Lung (tissue), 4 donors: Measurements from ENCODE around the gene SLC17A4. TPM values are rescaled to one million over a fixed set of nuclear protein-coding genes. Genes with fewer than 3 reads are reported as not detected.

Source experiments
- polyA plus RNA-seq, 2 donors: library from polyadenylated mRNA; stranded (reverse); fragments of 200-250 nt; gene quantifications; one replicate each; pipeline ENCODE4 v1.2.1, GENCODE V29; 2013
- total RNA-seq, 2 donors: library from RNA; depleted of rRNA in 1 of 2; stranded (reverse); fragments of >200 nt in 1 of 2; gene quantifications; one replicate each; pipeline ENCODE4 v1.2.1, GENCODE V29; 2014 to 2021
- donor health status: Bipolar disorder and iron deficiency.
- donor health status: healthy.
- donor health status: DM: yes; HTN: yes; CAD: no.

The SLC17A4 gene
- total and polyA plus RNA-seq, 4 donors = not detected

Other genes with a start within 250 kb of the SLC17A4 start
- gene SCGN, start 102.5 kb upstream of the SLC17A4 start, total RNA-seq = 1 to 10 TPM in 1 of 2 donors, under 1 TPM in 1; 0.15 to 2.7 TPM
- under 1 TPM; 0.07 to 0.10 TPM for gene SCGN, start 102.5 kb upstream of the SLC17A4 start, polyA plus RNA-seq
- gene SLC17A1, start 77.3 kb downstream of the SLC17A4 start, total RNA-seq = not detected
- not detected for gene SLC17A1, start 77.3 kb downstream of the SLC17A4 start, polyA plus RNA-seq
- not detected for gene SLC17A3, start 119.5 kb downstream of the SLC17A4 start, total RNA-seq
- not detected for gene SLC17A3, start 119.5 kb downstream of the SLC17A4 start, polyA plus RNA-seq
- gene SLC17A2, start 175.9 kb downstream of the SLC17A4 start, total RNA-seq = not detected
- not detected for gene SLC17A2, start 175.9 kb downstream of the SLC17A4 start, polyA plus RNA-seq
- gene TRIM38, start 208.1 kb downstream of the SLC17A4 start, total RNA-seq = 10 to 100 TPM; 12.7 to 18.0 TPM
- gene TRIM38, start 208.1 kb downstream of the SLC17A4 start, polyA plus RNA-seq = 1 to 10 TPM; 7.2 to 7.5 TPM